ENCODE data around the gene GTF2H4.
"Not testable (repeated sequence)": the region's sequence is repeated elsewhere in the genome, so short reads cannot be mapped to it uniquely, and the experiment has no call there.

GTF2H4 gene

GRCh38 chr6:30908700-30909099 lies 693 bp downstream of the GTF2H4 start:
- Histone ChIP-seq H3K27ac (peak overlapping the region; percentile 72), H3K27me3 (ENCODE audit: insufficient read depth, low read depth, severe bottlenecking) (no peaks in the 10 kb centered on the region), H3K9me3 (ENCODE audit: severe bottlenecking) (no peaks in the 10 kb centered on the region), H3K36me3 (peaks cover 46% of the 10 kb centered on the region), H3K4me3 (ENCODE audit: low read depth, low read length) (peak overlapping the region; percentile 94)
- TF ChIP-seq, protein P1, sequence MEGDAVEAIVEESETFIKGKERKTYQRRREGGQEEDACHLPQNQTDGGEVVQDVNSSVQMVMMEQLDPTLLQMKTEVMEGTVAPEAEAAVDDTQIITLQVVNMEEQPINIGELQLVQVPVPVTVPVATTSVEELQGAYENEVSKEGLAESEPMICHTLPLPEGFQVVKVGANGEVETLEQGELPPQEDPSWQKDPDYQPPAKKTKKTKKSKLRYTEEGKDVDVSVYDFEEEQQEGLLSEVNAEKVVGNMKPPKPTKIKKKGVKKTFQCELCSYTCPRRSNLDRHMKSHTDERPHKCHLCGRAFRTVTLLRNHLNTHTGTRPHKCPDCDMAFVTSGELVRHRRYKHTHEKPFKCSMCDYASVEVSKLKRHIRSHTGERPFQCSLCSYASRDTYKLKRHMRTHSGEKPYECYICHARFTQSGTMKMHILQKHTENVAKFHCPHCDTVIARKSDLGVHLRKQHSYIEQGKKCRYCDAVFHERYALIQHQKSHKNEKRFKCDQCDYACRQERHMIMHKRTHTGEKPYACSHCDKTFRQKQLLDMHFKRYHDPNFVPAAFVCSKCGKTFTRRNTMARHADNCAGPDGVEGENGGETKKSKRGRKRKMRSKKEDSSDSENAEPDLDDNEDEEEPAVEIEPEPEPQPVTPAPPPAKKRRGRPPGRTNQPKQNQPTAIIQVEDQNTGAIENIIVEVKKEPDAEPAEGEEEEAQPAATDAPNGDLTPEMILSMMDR (IDR thresholded peaks at IDR 0.05; ENCODE audit: low read depth, low read length): no peak
- no peak for DNase-seq

DNA sequence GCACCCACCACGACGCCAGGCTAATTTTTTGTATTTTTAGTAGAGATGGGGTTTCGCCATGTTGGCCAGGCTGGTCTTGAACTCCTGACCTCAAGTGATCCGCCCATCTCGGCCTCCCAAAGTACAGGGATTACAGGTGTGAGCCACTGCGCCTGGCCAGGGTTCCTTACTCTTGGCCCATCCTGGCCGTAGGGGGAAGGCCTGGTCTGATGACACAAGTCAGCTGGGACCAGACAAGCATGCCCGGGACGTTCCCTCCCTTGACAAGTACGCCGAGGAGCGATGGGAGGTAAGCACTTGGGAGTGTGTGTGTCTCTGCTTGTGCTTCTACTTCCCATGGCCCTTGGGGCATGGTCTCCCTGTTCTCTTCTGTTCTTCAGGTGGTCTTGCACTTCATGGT lies 2.5 kb downstream of the GTF2H4 start:
- H3K9me3 ChIP-seq (ENCODE audit: severe bottlenecking); H3K27ac ChIP-seq; H3K4me3 ChIP-seq (ENCODE audit: low read depth, low read length); H3K27me3 ChIP-seq (ENCODE audit: insufficient read depth, low read depth, severe bottlenecking); DNase-seq: not testable (repeated sequence)
- H3K36me3 ChIP-seq: peaks cover 49% of the 10 kb centered on the region

GRCh38 chr6:30912746-30913520 lies 4.9 kb downstream of the GTF2H4 start:
- Histone ChIP-seq H3K27me3 (ENCODE audit: insufficient read depth, low read depth, severe bottlenecking) (no peaks in the 10 kb centered on the region), H3K27ac (no peak overlapping the region; the same call in 1 of the 2 replicates), H3K9me3 (ENCODE audit: severe bottlenecking) (no peaks in the 10 kb centered on the region), H3K4me3 (ENCODE audit: low read depth, low read length) (no peak overlapping the region), H3K36me3 (peaks cover 65% of the 10 kb centered on the region)
- no peak for DNase-seq
- TF ChIP-seq, protein P1 (IDR thresholded peaks at IDR 0.05; ENCODE audit: low read depth, low read length): no peak

GRCh38 chr6:30913721-30914075 lies 5.7 kb downstream of the GTF2H4 start:
- TF ChIP-seq, protein P1 (IDR thresholded peaks at IDR 0.05; ENCODE audit: low read depth, low read length): no peak
- Histone ChIP-seq H3K36me3 (peaks cover 70% of the 10 kb centered on the region), H3K4me3 (ENCODE audit: low read depth, low read length) (peak overlapping the region; percentile 53), H3K27me3 (ENCODE audit: insufficient read depth, low read depth, severe bottlenecking) (no peaks in the 10 kb centered on the region), H3K9me3 (ENCODE audit: severe bottlenecking) (no peaks in the 10 kb centered on the region), H3K27ac (peak overlapping the region; percentile 78)
- DNase-seq: no peak

- Histone ChIP-seq H3K4me3 (ENCODE audit: low read depth, low read length) (peak within 1 kb of the TSS; percentile 53), H3K36me3 (peaks cover 71% of the 10 kb centered on the region), H3K27ac (peak within 1 kb of the TSS; percentile 78), H3K9me3 (ENCODE audit: severe bottlenecking) (no peaks in the 10 kb centered on the region), H3K27me3 (ENCODE audit: insufficient read depth, low read depth, severe bottlenecking) (no peaks in the 10 kb centered on the region)
- TF ChIP-seq, protein P1 (IDR thresholded peaks at IDR 0.05; ENCODE audit: low read depth, low read length): peak; percentile 42
- peak; percentile 97 for DNase-seq
Measured at GRCh38 chr6:30914076-30914853, 6.3 kb downstream of the GTF2H4 start, which contains the start of gene VARS2. VARS2 (plus strand) TSS chr6:30914238; CDS start chr6:30914837, 599 bp downstream.

DNA sequence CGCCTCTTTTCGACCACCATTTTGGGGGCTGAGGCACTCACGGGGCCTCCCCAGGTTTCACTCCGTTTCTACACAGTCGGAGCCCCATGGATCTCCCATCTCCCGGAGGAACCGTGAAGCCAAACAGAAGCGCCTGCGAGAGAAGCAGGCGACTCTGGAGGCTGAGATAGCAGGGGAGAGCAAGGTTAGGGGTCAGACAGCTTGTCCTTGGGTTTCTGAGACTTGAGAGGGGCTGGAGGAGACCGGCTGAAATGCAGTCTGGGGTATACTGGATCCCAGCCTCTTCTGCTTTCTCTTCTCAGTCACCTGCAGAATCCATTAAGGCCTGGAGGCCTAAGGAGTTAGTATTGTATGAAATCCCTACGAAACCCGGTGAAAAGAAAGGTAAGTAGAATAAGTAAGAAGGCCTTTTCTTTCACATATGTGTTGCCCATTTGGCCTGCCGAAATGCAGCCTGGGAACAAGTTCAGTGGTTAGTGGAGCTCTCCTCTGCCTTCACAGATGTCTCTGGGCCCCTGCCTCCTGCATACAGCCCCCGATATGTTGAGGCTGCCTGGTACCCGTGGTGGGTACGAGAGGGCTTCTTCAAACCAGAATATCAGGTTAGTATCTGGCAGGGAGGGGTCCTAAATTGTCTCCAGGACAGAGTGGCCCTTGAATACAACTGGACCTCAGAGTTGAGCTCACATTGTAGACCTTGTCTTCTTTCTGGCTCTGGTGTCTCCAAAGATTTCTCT lies 7.0 kb downstream of the GTF2H4 start:
- Histone ChIP-seq H3K27me3 (ENCODE audit: insufficient read depth, low read depth, severe bottlenecking) (no peaks in the 10 kb centered on the region), H3K9me3 (ENCODE audit: severe bottlenecking) (no peaks in the 10 kb centered on the region), H3K27ac (peak overlapping the region; percentile 78), H3K4me3 (ENCODE audit: low read depth, low read length) (peak overlapping the region; percentile 53), H3K36me3 (peaks cover 71% of the 10 kb centered on the region)
- no peak for DNase-seq
- TF ChIP-seq, protein P1 (IDR thresholded peaks at IDR 0.05; ENCODE audit: low read depth, low read length): no peak

Measured in WERI-Rb-1 (cell line).